ENCODE measurements around the gene SCN8A.

Gene SCN8A

DNA sequence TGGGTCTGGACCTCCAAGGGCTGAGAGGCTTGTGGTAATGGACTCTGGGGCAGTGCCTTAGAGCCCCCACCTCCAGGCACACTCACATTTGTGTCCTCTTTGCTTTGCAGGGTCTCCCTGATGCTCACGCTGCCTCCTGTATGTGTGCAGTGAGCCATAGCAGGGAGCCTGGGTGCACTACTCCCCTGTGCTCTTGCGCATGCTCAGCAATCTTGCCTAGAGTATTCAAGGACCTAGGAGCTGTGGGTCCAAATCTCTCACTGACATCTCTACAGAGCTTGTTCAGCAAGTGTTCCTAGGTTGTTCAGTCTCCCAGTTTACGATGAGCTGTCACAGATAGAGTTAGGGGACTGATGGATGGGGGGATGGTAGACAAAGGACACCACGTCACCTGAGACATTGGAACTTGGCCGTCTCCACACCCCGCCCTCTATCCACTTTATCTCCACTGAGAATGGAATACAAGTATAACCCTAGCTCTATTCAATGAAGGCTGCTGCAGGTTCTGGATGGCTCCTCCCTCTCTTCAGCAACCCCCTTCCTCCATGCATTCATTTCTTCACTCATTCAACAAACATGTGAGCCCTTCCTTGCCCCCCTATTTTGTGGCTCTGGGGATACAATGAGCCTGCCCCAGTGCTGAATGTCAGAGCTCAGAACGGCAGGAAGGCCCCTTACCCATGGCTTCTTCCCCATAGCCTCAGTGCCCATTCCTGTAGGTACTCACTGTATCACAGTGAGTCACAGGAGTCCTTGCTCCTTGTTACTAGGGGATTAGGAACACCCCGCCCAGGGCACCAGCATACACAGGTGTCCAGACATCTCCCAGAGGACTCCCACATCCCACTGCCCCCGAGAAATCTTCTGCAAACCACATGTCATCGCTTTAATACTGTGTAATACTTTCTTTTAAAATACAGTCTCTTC lies 226.3 kb downstream of the SCN8A start:
- H3K9ac ChIP-seq (ENCODE audit: low read length): no peak overlapping the region
- H3K36me3 ChIP-seq (ENCODE audit: control insufficient read depth, insufficient read depth, low read length, severe bottlenecking): no peaks in the 10 kb centered on the region
- DNase-seq (ENCODE audit: low read depth): no peak
- no peaks in the 10 kb centered on the region for H3K9me3 ChIP-seq (ENCODE audit: control insufficient read depth, low read length)
- H3K4me3 ChIP-seq (ENCODE audit: low read length): no peak overlapping the region
- H3K4me1 ChIP-seq (ENCODE audit: control insufficient read depth, insufficient read depth, low read length): peaks cover 11% of the 10 kb centered on the region
- H3K27me3 ChIP-seq (replicated peaks; ENCODE audit: control insufficient read depth, insufficient read depth, low read length): no peaks in the 10 kb centered on the region

DNA sequence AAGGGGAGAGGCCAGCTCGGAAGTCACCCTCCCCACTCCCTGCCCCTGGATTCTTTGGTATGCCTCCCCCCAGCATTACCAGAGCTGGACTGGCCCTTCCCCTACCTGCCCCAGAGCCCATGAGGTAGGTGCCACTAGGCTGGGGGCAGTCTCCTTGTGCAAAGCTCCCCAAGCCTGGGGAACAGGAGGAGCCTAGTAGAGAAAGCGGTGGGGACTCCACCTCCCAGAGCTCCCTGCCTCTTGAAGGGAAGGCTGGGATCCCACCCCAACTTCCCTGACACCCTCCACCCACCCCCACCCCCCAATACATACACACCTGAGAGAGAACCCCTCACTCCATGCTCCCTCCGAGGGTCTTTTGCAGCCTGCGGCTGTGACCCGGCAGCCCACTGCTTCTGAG lies 227.1 kb downstream of the SCN8A start:
- H3K9ac ChIP-seq (ENCODE audit: low read length): no peak overlapping the region
- peaks cover 11% of the 10 kb centered on the region for H3K4me1 ChIP-seq (ENCODE audit: control insufficient read depth, insufficient read depth, low read length)
- H3K4me3 ChIP-seq (ENCODE audit: low read length): no peak overlapping the region
- H3K9me3 ChIP-seq (ENCODE audit: control insufficient read depth, low read length): no peaks in the 10 kb centered on the region
- DNase-seq (ENCODE audit: low read depth): no peak
- no peaks in the 10 kb centered on the region for H3K36me3 ChIP-seq (ENCODE audit: control insufficient read depth, insufficient read depth, low read length, severe bottlenecking)
- H3K27me3 ChIP-seq (replicated peaks; ENCODE audit: control insufficient read depth, insufficient read depth, low read length): no peaks in the 10 kb centered on the region

DNA sequence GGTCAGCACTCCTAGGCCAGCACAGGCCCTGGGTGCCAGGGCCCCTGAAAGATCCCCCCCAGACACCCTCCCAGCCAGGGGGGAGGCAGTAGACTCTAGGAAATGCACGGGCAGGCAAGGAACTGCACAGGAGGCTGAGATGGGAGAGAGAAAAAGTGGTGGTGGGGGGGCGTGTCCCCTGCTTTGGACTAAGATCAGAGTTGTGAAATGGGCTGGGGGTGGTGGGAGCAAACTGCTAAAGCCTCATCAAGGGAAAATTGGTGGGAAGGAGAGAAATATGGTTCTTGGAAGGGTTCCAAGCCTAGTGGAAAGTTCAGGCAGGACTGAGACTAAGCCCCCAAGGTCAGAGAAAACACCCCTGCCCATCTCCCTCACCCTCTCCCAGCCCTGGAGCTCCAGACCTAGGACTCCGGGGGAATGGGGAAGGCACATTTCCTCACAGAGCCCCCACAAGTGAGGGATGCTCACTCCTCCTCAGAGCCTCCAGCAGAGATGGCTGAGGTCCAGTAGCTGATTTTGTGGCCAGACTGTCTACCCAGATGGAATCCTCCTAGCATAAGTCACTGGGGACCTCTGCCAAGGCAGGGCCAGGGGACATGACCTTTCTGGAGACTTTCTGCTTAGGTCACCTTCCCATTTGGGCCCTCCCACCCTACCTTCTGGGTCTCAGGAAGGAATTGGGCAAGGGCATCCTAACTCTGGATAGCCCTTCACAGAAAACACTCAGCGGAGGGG lies 227.7 kb downstream of the SCN8A start:
- Histone ChIP-seq H3K36me3 (ENCODE audit: control insufficient read depth, insufficient read depth, low read length, severe bottlenecking) (no peaks in the 10 kb centered on the region), H3K4me3 (ENCODE audit: low read length) (no peak overlapping the region), H3K9ac (ENCODE audit: low read length) (no peak overlapping the region), H3K27me3 (replicated peaks; ENCODE audit: control insufficient read depth, insufficient read depth, low read length) (no peaks in the 10 kb centered on the region), H3K4me1 (ENCODE audit: control insufficient read depth, insufficient read depth, low read length) (peaks cover 11% of the 10 kb centered on the region), H3K9me3 (ENCODE audit: control insufficient read depth, low read length) (no peaks in the 10 kb centered on the region)
- peak; percentile 67 for DNase-seq (ENCODE audit: low read depth)

DNA sequence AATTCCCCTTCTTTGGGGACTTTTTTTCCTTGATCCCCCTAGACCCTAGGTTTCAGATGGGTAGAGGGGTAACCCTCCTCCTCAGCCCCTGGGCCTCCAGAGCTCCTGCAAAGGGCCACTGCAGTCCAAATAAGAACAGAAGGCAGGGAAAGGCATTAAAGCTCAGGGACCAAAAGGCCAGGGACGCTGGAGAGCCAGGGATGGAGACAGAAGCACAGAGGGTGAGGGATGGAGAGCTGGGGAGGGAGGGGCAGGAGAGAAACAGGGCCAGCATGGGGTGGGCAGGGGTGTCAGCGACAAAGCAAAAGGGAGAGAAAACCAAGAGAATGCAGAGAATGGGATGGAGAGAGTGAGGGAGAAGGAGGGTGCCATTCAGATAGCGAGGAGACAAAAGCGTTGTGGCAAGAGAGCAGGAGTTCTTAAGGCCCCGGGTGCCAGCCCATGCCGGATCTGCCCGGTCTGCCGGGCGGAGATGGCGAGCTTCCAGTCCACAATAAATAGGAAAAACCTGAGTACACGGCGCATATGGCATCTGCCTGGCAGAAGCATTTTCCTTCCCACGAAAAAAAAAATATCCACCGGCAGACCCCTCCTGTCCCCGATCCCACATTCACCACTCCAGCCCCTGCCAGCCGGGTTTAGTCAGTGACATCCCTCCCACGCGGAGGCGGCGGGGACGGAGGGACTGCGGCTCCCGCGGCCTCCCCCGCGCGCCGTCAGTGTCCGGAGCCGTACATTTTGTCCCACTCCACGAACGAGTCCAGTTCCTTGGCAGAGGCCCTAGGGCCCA lies 228.9 kb downstream of the SCN8A start:
- no peak for DNase-seq (ENCODE audit: low read depth)
- H3K4me3 ChIP-seq (ENCODE audit: low read length): peak overlapping the region; percentile 23
- no peaks in the 10 kb centered on the region for H3K9me3 ChIP-seq (ENCODE audit: control insufficient read depth, low read length)
- no peaks in the 10 kb centered on the region for H3K27me3 ChIP-seq (replicated peaks; ENCODE audit: control insufficient read depth, insufficient read depth, low read length)
- no peak overlapping the region for H3K9ac ChIP-seq (ENCODE audit: low read length)
- H3K36me3 ChIP-seq (ENCODE audit: control insufficient read depth, insufficient read depth, low read length, severe bottlenecking): no peaks in the 10 kb centered on the region
- H3K4me1 ChIP-seq (ENCODE audit: control insufficient read depth, insufficient read depth, low read length): peaks cover 9% of the 10 kb centered on the region

DNA sequence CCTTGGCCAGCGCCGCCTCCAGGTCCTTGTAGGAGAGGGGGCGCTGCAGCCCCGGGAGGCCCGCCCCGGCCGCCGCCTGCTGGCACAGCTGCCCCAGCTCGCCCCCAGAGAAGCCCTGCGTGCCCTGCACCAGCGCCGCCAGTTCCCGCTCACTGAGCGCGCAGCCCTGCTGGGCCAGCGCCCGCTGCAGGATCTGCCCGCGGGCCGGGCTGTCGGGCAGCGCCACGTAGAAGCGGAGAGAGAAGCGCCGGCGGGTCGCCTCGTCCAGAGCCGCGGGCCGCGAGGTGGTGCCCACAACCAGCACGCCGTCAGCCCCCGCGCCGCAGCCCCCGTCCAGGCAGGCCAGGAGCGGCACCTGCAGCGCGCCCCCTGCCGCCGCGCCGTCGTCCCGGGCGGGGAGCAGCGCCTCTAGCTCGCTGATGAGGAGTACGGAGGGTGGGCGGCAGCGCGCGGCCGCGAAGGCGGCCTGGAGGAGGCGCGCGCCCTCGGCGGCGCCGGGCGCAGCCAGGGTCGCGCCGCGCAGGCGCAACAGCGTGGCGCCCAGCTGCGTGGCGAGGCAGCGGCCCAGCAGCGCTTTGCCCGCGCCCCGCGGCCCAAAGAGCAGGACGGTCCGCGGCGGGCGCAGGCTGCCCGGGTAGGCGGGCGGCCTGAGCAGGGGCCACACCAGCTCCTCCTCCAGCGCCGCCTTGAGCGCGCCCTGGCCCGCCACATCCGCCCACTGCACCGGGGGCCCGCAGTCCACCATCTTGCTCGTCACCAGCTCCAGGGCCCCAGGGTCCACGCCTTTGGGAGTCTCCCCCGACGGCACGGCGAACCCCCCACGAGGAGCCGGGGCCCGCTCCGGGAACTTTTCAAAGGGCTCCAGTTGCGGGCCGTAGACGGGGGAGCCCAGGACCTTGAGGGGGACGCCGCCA lies 229.8 kb downstream of the SCN8A start:
- H3K27me3 ChIP-seq (replicated peaks; ENCODE audit: control insufficient read depth, insufficient read depth, low read length): no peaks in the 10 kb centered on the region
- H3K36me3 ChIP-seq (ENCODE audit: control insufficient read depth, insufficient read depth, low read length, severe bottlenecking): no peaks in the 10 kb centered on the region
- H3K9ac ChIP-seq (ENCODE audit: low read length): no peak overlapping the region
- peaks cover 5% of the 10 kb centered on the region for H3K4me1 ChIP-seq (ENCODE audit: control insufficient read depth, insufficient read depth, low read length)
- DNase-seq (ENCODE audit: low read depth): peak; percentile 22
- H3K9me3 ChIP-seq (ENCODE audit: control insufficient read depth, low read length): no peaks in the 10 kb centered on the region
- H3K4me3 ChIP-seq (ENCODE audit: low read length): peak overlapping the region; percentile 23

DNA sequence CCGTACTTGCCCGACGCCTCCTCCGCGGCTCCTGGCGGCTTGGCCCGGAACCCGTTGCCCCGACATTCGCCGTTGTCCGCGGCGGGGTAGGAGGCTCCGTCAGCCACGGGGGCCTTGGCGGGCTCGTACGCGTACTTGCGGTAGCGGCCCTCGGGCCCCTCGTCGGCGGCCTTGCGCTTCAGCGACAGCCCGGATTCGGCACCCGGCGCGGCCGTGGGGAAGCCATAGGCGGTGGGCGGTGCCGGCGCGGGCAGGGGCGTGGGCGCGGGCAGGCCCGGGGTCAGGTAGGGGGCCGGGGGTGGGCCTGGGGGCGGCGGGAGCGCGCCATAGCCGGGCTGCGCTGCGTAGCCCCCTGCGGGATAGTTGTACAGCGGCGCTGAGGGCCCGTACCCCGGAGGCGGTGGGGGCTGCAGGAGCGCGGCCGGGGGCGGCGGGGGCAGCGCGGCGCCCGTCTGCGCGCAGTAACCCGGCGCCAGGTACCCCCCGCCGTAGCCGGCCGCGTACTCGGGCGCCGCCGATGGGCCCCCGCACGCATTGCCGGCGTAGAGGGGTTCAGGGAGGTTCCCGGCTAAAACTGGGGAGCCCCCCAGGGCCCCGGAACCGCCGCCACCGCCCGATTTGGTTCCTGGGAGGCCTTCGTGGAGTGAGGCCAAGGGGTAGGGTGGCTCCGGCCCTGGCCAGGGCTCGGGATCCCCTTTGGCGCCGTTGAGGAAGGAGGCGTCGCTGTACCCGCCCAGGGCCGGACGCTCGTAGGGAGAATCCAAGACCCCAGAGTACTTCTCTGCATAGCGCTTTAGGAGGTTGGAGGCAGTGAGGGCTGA lies 230.6 kb downstream of the SCN8A start:
- Histone ChIP-seq H3K27me3 (replicated peaks; ENCODE audit: control insufficient read depth, insufficient read depth, low read length) (no peaks in the 10 kb centered on the region), H3K36me3 (ENCODE audit: control insufficient read depth, insufficient read depth, low read length, severe bottlenecking) (no peaks in the 10 kb centered on the region), H3K9me3 (ENCODE audit: control insufficient read depth, low read length) (no peaks in the 10 kb centered on the region), H3K9ac (ENCODE audit: low read length) (no peak overlapping the region), H3K4me1 (ENCODE audit: control insufficient read depth, insufficient read depth, low read length) (peaks cover 5% of the 10 kb centered on the region), H3K4me3 (ENCODE audit: low read length) (no peak overlapping the region)
- DNase-seq (ENCODE audit: low read depth): no peak

DNA sequence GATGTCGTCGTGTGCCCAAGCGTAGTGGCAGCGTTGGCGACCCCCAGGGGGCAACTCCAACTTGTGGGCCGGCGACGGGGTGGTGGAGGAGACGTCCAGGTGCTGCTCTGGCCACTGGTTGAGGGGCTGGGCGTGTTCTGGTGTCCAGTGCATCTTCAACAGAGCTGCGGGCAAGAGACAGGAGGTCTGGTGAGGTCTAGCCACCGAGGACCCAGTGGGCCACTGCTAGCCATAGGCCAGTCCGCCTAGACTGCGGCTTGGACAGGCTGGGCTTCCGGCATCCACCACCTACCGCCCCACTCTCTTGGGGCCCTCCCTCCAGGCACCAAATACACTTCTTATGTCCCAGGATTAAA lies 231.2 kb downstream of the SCN8A start:
- no peaks in the 10 kb centered on the region for H3K9me3 ChIP-seq (ENCODE audit: control insufficient read depth, low read length)
- peaks cover 5% of the 10 kb centered on the region for H3K4me1 ChIP-seq (ENCODE audit: control insufficient read depth, insufficient read depth, low read length)
- no peak for DNase-seq (ENCODE audit: low read depth)
- H3K9ac ChIP-seq (ENCODE audit: low read length): no peak overlapping the region
- H3K27me3 ChIP-seq (replicated peaks; ENCODE audit: control insufficient read depth, insufficient read depth, low read length): no peaks in the 10 kb centered on the region
- H3K4me3 ChIP-seq (ENCODE audit: low read length): no peak overlapping the region
- H3K36me3 ChIP-seq (ENCODE audit: control insufficient read depth, insufficient read depth, low read length, severe bottlenecking): no peaks in the 10 kb centered on the region

DNA sequence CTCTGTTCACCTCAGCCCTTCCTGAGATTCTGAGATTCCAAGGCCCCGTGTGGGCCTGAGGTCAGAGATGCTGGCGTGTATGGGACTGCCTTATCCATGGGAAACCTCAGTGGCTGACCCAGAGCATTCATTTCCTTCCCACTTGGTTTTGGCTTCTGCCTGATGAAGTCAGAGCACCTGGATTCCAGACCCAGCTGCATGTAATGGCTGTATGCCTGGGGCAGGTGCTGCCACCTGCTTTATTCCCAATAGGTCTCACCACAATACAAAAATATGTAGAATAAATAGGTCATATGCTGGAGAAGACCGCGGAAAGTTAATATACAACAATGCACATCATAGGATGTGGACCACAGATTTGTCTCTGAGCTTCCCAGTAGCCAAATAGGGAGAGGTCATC lies 231.9 kb downstream of the SCN8A start:
- H3K36me3 ChIP-seq (ENCODE audit: control insufficient read depth, insufficient read depth, low read length, severe bottlenecking): no peaks in the 10 kb centered on the region
- H3K27me3 ChIP-seq (replicated peaks; ENCODE audit: control insufficient read depth, insufficient read depth, low read length): no peaks in the 10 kb centered on the region
- H3K4me3 ChIP-seq (ENCODE audit: low read length): no peak overlapping the region
- no peak overlapping the region for H3K9ac ChIP-seq (ENCODE audit: low read length)
- peaks cover 5% of the 10 kb centered on the region for H3K4me1 ChIP-seq (ENCODE audit: control insufficient read depth, insufficient read depth, low read length)
- no peak for DNase-seq (ENCODE audit: low read depth)
- no peaks in the 10 kb centered on the region for H3K9me3 ChIP-seq (ENCODE audit: control insufficient read depth, low read length)

DNA sequence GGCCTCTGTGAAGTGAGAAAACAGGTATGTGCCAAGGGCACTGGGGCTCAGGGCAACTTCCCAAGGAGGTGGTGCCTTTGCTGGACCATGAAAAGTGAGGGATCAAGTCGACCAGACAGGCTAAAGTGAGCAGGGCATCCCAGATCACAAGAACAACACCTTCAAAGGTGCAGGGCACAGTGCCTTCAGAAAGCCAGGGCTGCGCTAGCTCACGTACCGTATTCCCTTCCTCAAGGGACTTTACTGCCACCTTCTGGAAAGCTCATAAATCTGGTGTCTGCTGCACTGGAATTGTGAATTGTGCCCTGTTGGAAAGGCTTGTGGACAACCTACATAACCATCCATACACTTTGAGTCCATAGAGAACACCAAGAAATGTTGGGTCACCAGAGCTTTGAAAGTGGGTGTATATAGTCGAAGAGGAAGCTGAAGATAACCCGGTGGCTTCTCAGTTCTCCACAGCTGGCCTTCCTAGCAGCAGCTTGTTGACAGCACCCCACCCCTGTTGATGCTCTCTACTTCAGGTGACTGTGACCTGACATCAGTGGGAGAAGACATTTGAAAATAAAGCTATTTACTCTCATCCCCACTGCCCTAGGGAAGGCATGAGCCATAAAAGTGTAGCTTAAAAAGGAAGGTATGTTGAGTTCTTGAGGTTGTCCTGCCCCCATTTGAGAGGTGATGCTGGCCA lies 233.0 kb downstream of the SCN8A start:
- peak; percentile 80 for DNase-seq (ENCODE audit: low read depth)
- Histone ChIP-seq H3K36me3 (ENCODE audit: control insufficient read depth, insufficient read depth, low read length, severe bottlenecking) (no peaks in the 10 kb centered on the region), H3K4me3 (ENCODE audit: low read length) (no peak overlapping the region), H3K27me3 (replicated peaks; ENCODE audit: control insufficient read depth, insufficient read depth, low read length) (peaks cover 4% of the 10 kb centered on the region), H3K9ac (ENCODE audit: low read length) (no peak overlapping the region), H3K4me1 (ENCODE audit: control insufficient read depth, insufficient read depth, low read length) (no peaks in the 10 kb centered on the region), H3K9me3 (ENCODE audit: control insufficient read depth, low read length) (no peaks in the 10 kb centered on the region)
